ENCODE measurements around the gene SNAPC2. TPM values are rescaled to one million over a fixed set of nuclear protein-coding genes. Genes with fewer than 3 reads are reported as not detected.

The SNAPC2 gene
- total and polyA plus RNA-seq, 2 of the 13 experiments (the other 11 are each of a cell fraction or from before 2014, with no cell fraction given), result 10.2 to 12.7 TPM

DNA sequence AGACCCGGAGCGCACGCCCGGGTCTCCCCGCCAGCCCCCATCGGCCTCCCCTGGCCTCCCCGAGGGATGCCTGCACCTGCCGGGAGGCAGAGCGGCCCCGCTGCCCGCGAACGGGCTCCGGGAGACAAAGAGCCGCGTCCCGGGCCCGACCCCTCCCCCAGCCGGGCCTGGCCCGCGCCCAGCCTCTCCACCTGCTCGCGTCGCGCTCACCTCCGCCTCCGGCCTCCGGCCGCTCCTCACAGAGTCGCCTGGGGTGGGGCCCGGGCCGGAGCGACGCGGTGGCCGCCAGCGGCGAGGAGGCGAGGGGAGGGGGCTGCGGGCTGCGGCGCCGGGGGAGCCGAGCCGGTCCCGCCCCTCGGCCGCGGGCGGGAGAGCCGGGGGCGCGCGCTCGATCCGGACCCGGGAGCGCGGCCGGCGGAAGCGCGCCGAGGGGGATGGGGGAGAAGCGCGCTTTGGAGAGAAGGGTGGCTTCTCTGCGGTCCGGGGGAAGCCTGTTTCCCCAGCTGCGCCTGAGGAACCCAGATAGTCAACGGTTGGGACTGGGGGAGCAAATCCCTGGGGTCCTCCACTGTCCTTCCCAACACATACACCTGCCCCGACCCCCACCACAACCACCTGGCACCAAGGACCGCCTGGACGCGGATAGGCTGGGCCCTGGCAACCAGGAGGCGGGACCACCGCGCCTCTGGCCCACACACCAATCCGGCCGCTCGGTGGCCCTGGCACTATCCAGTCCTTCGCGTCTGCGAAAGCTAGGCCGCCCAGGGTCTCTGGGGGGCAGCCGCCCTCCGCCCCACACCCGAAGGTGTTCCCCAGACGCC, 45.9 kb upstream of the SNAPC2 start, which contains the start of gene PRR36 (continued):
- TF ChIP-seq PHF8 (CRISPR knock-in tag; IDR thresholded peaks at IDR 0.05), result 0 out of 2 replicates have a peak, but pooled peaks have one; percentile 14
- TF ChIP-seq ZNF761 (CRISPR knock-in tag; conservative IDR thresholded peaks at IDR 0.05), result no peak
- TF ChIP-seq, protein P1, sequence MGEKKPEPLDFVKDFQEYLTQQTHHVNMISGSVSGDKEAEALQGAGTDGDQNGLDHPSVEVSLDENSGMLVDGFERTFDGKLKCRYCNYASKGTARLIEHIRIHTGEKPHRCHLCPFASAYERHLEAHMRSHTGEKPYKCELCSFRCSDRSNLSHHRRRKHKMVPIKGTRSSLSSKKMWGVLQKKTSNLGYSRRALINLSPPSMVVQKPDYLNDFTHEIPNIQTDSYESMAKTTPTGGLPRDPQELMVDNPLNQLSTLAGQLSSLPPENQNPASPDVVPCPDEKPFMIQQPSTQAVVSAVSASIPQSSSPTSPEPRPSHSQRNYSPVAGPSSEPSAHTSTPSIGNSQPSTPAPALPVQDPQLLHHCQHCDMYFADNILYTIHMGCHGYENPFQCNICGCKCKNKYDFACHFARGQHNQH (CRISPR knock-in tag; IDR thresholded peaks at IDR 0.05), result no peak
- TF ChIP-seq, protein P2, sequence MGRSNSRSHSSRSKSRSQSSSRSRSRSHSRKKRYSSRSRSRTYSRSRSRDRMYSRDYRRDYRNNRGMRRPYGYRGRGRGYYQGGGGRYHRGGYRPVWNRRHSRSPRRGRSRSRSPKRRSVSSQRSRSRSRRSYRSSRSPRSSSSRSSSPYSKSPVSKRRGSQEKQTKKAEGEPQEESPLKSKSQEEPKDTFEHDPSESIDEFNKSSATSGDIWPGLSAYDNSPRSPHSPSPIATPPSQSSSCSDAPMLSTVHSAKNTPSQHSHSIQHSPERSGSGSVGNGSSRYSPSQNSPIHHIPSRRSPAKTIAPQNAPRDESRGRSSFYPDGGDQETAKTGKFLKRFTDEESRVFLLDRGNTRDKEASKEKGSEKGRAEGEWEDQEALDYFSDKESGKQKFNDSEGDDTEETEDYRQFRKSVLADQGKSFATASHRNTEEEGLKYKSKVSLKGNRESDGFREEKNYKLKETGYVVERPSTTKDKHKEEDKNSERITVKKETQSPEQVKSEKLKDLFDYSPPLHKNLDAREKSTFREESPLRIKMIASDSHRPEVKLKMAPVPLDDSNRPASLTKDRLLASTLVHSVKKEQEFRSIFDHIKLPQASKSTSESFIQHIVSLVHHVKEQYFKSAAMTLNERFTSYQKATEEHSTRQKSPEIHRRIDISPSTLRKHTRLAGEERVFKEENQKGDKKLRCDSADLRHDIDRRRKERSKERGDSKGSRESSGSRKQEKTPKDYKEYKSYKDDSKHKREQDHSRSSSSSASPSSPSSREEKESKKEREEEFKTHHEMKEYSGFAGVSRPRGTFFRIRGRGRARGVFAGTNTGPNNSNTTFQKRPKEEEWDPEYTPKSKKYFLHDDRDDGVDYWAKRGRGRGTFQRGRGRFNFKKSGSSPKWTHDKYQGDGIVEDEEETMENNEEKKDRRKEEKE (IDR thresholded peaks at IDR 0.05), result no peak
- TF ChIP-seq, protein P3, sequence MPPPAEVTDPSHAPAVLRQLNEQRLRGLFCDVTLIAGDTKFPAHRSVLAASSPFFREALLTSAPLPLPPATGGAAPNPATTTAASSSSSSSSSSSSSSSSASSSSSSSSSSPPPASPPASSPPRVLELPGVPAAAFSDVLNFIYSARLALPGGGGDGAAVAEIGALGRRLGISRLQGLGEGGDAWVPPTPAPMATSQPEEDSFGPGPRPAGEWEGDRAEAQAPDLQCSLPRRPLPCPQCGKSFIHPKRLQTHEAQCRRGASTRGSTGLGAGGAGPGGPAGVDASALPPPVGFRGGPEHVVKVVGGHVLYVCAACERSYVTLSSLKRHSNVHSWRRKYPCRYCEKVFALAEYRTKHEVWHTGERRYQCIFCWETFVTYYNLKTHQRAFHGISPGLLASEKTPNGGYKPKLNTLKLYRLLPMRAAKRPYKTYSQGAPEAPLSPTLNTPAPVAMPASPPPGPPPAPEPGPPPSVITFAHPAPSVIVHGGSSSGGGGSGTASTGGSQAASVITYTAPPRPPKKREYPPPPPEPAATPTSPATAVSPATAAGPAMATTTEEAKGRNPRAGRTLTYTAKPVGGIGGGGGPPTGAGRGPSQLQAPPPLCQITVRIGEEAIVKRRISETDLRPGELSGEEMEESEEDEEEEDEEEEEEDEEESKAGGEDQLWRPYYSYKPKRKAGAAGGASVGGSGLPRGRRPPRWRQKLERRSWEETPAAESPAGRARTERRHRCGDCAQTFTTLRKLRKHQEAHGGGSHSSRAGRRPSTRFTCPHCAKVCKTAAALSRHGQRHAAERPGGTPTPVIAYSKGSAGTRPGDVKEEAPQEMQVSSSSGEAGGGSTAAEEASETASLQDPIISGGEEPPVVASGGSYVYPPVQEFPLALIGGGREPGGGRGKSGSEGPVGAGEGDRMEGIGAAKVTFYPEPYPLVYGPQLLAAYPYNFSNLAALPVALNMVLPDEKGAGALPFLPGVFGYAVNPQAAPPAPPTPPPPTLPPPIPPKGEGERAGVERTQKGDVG (CRISPR knock-in tag; IDR thresholded peaks at IDR 0.05; ENCODE audit: borderline replicate concordance), result no peak
- no peak for TF ChIP-seq KAT7 (CRISPR knock-in tag; IDR thresholded peaks at IDR 0.05; ENCODE audit: borderline replicate concordance)
- no peak for TF ChIP-seq SAFB2 (CRISPR knock-in tag; IDR thresholded peaks at IDR 0.05; ENCODE audit: borderline replicate concordance, low read depth)
- no peak for TF ChIP-seq TBP (CRISPR knock-in tag; IDR thresholded peaks at IDR 0.05)
- 0 out of 2 replicates have a peak, but pooled peaks have one; percentile 36 for TF ChIP-seq ZNF777 (CRISPR knock-in tag; IDR thresholded peaks at IDR 0.05)
- TF ChIP-seq ZNF430 (CRISPR knock-in tag; IDR thresholded peaks at IDR 0.05), result peak; percentile 75; the same call in 1 of the 2 replicates
- peak; percentile 42; the same call in 1 of the 2 replicates for TF ChIP-seq SP4 (CRISPR knock-in tag; IDR thresholded peaks at IDR 0.05)
- no peak for TF ChIP-seq KLF16 (CRISPR knock-in tag; IDR thresholded peaks at IDR 0.05)
- no peak for TF ChIP-seq ZNF746 (CRISPR knock-in tag; IDR thresholded peaks at IDR 0.05)
- TF ChIP-seq ZNF10 (CRISPR knock-in tag; IDR thresholded peaks at IDR 0.05; ENCODE audit: borderline replicate concordance, low read depth), result no peak
- no peak for TF ChIP-seq ZNF124 (CRISPR knock-in tag; IDR thresholded peaks at IDR 0.05)
- TF ChIP-seq, protein P4, sequence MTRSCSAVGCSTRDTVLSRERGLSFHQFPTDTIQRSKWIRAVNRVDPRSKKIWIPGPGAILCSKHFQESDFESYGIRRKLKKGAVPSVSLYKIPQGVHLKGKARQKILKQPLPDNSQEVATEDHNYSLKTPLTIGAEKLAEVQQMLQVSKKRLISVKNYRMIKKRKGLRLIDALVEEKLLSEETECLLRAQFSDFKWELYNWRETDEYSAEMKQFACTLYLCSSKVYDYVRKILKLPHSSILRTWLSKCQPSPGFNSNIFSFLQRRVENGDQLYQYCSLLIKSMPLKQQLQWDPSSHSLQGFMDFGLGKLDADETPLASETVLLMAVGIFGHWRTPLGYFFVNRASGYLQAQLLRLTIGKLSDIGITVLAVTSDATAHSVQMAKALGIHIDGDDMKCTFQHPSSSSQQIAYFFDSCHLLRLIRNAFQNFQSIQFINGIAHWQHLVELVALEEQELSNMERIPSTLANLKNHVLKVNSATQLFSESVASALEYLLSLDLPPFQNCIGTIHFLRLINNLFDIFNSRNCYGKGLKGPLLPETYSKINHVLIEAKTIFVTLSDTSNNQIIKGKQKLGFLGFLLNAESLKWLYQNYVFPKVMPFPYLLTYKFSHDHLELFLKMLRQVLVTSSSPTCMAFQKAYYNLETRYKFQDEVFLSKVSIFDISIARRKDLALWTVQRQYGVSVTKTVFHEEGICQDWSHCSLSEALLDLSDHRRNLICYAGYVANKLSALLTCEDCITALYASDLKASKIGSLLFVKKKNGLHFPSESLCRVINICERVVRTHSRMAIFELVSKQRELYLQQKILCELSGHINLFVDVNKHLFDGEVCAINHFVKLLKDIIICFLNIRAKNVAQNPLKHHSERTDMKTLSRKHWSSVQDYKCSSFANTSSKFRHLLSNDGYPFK (CRISPR knock-in tag; IDR thresholded peaks at IDR 0.05; ENCODE audit: borderline replicate concordance), result 0 out of 2 replicates have a peak, but pooled peaks have one; percentile 45
- TF ChIP-seq MYPOP (CRISPR knock-in tag; IDR thresholded peaks at IDR 0.05), result no peak
